ENCODE data around the gene PPM1F.

DNA sequence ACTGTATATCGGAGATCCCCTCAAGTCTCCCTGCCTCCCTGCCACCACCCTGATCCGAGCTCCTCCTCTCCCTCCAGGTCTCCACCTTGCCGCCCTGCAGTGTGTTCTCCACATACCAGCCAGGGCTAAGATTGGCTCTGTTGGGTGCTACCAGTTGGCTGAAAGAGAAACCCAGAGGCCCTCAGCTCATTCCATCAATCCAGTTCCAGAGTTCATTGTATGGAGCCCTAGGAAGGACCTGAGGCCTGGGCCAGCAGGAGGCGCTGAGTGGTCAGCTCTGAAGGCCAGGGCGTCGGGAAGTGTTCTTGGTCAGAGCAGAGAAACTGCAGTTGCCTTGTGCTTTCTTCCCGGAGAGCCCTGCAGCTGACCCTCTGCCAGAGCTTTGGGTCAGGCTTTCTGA, 32.1 kb upstream of the PPM1F start:
- TF ChIP-seq TCF4 (CRISPR knock-in tag; IDR thresholded peaks at IDR 0.05; ENCODE audit: borderline replicate concordance) (no peak), ARNTL (CRISPR knock-in tag; IDR thresholded peaks at IDR 0.05; ENCODE audit: borderline replicate concordance, low read depth) (no peak), OSR1 (CRISPR knock-in tag; IDR thresholded peaks at IDR 0.05) (no peak), ESRRG (CRISPR knock-in tag; IDR thresholded peaks at IDR 0.05) (no peak)
- TF ChIP-seq, protein P1, sequence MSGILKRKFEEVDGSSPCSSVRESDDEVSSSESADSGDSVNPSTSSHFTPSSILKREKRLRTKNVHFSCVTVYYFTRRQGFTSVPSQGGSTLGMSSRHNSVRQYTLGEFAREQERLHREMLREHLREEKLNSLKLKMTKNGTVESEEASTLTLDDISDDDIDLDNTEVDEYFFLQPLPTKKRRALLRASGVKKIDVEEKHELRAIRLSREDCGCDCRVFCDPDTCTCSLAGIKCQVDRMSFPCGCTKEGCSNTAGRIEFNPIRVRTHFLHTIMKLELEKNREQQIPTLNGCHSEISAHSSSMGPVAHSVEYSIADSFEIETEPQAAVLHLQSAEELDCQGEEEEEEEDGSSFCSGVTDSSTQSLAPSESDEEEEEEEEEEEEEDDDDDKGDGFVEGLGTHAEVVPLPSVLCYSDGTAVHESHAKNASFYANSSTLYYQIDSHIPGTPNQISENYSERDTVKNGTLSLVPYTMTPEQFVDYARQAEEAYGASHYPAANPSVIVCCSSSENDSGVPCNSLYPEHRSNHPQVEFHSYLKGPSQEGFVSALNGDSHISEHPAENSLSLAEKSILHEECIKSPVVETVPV (CRISPR knock-in tag; IDR thresholded peaks at IDR 0.05): no peak
- TF ChIP-seq, protein P2, sequence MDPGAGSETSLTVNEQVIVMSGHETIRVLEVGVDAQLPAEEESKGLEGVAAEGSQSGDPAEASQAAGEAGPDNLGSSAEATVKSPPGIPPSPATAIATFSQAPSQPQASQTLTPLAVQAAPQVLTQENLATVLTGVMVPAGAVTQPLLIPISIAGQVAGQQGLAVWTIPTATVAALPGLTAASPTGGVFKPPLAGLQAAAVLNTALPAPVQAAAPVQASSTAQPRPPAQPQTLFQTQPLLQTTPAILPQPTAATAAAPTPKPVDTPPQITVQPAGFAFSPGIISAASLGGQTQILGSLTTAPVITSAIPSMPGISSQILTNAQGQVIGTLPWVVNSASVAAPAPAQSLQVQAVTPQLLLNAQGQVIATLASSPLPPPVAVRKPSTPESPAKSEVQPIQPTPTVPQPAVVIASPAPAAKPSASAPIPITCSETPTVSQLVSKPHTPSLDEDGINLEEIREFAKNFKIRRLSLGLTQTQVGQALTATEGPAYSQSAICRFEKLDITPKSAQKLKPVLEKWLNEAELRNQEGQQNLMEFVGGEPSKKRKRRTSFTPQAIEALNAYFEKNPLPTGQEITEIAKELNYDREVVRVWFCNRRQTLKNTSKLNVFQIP (CRISPR knock-in tag; IDR thresholded peaks at IDR 0.05; ENCODE audit: borderline replicate concordance, low read depth): no peak
- TF ChIP-seq, protein P3, sequence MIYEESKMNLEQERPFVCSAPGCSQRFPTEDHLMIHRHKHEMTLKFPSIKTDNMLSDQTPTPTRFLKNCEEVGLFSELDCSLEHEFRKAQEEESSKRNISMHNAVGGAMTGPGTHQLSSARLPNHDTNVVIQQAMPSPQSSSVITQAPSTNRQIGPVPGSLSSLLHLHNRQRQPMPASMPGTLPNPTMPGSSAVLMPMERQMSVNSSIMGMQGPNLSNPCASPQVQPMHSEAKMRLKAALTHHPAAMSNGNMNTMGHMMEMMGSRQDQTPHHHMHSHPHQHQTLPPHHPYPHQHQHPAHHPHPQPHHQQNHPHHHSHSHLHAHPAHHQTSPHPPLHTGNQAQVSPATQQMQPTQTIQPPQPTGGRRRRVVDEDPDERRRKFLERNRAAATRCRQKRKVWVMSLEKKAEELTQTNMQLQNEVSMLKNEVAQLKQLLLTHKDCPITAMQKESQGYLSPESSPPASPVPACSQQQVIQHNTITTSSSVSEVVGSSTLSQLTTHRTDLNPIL (CRISPR knock-in tag; IDR thresholded peaks at IDR 0.05; ENCODE audit: low read depth): no peak

Measured in SK-N-SH treated with all-trans-retinoic acid at 6 μM for 48 hours (cell line).